Ectodermal cell (in vitro differentiated cells): ENCODE results near the gene ZNF74.
"Not testable (repeated sequence)": the region's sequence is repeated elsewhere in the genome, so short reads cannot be mapped to it uniquely, and the experiment has no call there.

Experiments used
- H3K27ac ChIP-seq: 2 replicates; pipeline ENCODE4 v1.7.0; 2013; ENCODE audit warnings: mild to moderate bottlenecking, low read depth, low read length; ENCODE audit not compliant: insufficient read depth, poor library complexity, severe bottlenecking
- H3K27me3 ChIP-seq: 2 replicates; pipeline ENCODE4 v1.7.0; 2013; ENCODE audit warnings: mild to moderate bottlenecking, low read length; ENCODE audit not compliant: insufficient read depth, control insufficient read depth, poor library complexity, severe bottlenecking
- H3K36me3 ChIP-seq: one replicate; pipeline ENCODE4 v1.7.0; 2013; ENCODE audit warnings: low read length; ENCODE audit not compliant: control insufficient read depth, insufficient read depth
- H3K4me1 ChIP-seq: one replicate; pipeline ENCODE4 v1.7.0; 2013; ENCODE audit warnings: low read length; ENCODE audit not compliant: control insufficient read depth, insufficient read depth
- H3K4me3 ChIP-seq: 2 replicates; pipeline ENCODE4 v1.7.0; 2013; ENCODE audit warnings: low read depth, low read length, control low read depth; ENCODE audit not compliant: insufficient read depth
- H3K9me3 ChIP-seq: 2 replicates; pipeline ENCODE4 v1.7.0; 2013; ENCODE audit warnings: mild to moderate bottlenecking, low read length, moderate library complexity; ENCODE audit not compliant: control insufficient read depth
- WGBS, 2 experiments: methylation state at CpG; one replicate each; pipeline ENCODE4 v1.1.7; 2013; ENCODE audit warnings: missing lambda C conversion rate in 2 of 2; 5-methylcytosine and 5-hydroxymethylcytosine counted together

ZNF74 gene

GRCh38 chr22:20376281-20376680 is 17.7 kb upstream of the ZNF74 start:
- H3K27ac ChIP-seq, H3K27me3 ChIP-seq, H3K36me3 ChIP-seq, H3K4me1 ChIP-seq, H3K9me3 ChIP-seq, H3K4me3 ChIP-seq: not testable (repeated sequence)
- 96 to 97% methylated on average over 7 to 8 of the region's 8 CpGs for WGBS, 2 experiments

- H3K4me1 ChIP-seq, H3K36me3 ChIP-seq, H3K27me3 ChIP-seq, H3K27ac ChIP-seq, H3K4me3 ChIP-seq, H3K9me3 ChIP-seq: not testable (repeated sequence)
- WGBS, 2 experiments = 93 to 96% methylated on average over 11 of the region's 11 CpGs
Observed at GRCh38 chr22:20376983-20377382, 17.0 kb upstream of the ZNF74 start.

GRCh38 chr22:20378110-20378509 is 15.8 kb upstream of the ZNF74 start:
- no peak overlapping the region for H3K4me3 ChIP-seq
- H3K27me3 ChIP-seq = no peaks in the 10 kb centered on the region
- no peak overlapping the region for H3K27ac ChIP-seq
- H3K4me1 ChIP-seq = no peaks in the 10 kb centered on the region
- H3K9me3 ChIP-seq = no peaks in the 10 kb centered on the region
- WGBS, 2 experiments = 92 to 96% methylated on average over 4 of the region's 4 CpGs
- H3K36me3 ChIP-seq = no peaks in the 10 kb centered on the region

- not testable (repeated sequence) for H3K27me3 ChIP-seq, H3K9me3 ChIP-seq, H3K4me1 ChIP-seq, H3K36me3 ChIP-seq, H3K4me3 ChIP-seq, H3K27ac ChIP-seq
- WGBS, 2 experiments = 92% methylated on average over 5 of the region's 5 CpGs
Observed at GRCh38 chr22:20378684-20379083, 15.3 kb upstream of the ZNF74 start.

DNA sequence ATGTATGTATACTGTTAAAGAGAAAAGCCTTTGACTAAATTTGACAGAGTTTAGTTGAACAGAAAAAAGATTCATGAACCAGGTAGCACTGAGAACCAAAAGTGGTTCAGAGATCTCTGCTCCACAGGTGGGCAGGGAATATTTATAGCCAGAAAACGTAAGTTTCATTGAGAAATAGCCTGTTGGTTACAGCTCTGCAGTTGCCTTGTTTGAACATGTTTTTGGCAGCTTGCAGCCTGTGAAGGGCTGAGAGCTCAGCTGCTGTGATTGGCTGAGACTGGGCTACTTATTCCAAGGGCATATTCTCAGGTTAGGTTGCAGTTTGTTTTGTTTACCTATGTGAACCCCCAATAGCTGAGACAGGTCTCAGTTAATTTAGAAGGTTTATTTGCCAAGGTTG is 13.5 kb upstream of the ZNF74 start:
- H3K4me3 ChIP-seq = no peak overlapping the region
- no peak overlapping the region for H3K27ac ChIP-seq
- 44 to 47% methylated on average over 1 of the region's 1 CpG for WGBS, 2 experiments

DNA sequence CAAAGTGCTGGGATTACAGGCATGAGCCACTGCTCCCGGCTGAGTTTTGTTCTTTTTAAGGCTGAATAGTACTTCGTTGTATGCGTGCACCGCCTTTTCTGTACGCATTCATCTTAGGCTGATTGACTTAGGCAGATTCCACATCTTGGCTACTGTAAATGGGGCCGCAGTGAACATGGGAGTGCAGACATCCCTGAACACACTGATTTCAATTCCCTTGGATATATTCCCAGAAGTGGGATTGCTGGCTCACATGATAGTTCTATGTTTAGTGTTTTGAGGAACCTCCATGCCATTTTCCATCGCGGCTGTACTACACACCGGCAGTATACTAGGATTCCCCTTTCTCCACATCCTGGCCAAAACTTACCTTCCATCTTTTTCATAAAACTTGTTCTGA is 10.4 kb upstream of the ZNF74 start:
- H3K27me3 ChIP-seq = no peaks in the 10 kb centered on the region
- H3K9me3 ChIP-seq = no peaks in the 10 kb centered on the region
- H3K27ac ChIP-seq = no peak overlapping the region
- no peaks in the 10 kb centered on the region for H3K36me3 ChIP-seq
- H3K4me3 ChIP-seq = no peak overlapping the region
- H3K4me1 ChIP-seq = no peaks in the 10 kb centered on the region
- WGBS, 2 experiments = 94 to 95% methylated on average over 9 of the region's 9 CpGs

More for the DNA sequence above, 13.5 kb upstream of the ZNF74 start:
- no peaks in the 10 kb centered on the region for H3K36me3 ChIP-seq
- H3K27me3 ChIP-seq = no peaks in the 10 kb centered on the region
- no peaks in the 10 kb centered on the region for H3K9me3 ChIP-seq
- H3K4me1 ChIP-seq = no peaks in the 10 kb centered on the region

GRCh38 chr22:20384171-20384570 is 9.8 kb upstream of the ZNF74 start:
- Histone ChIP-seq H3K27me3 (no peaks in the 10 kb centered on the region), H3K27ac (no peak overlapping the region), H3K9me3 (no peaks in the 10 kb centered on the region), H3K36me3 (no peaks in the 10 kb centered on the region), H3K4me1 (no peaks in the 10 kb centered on the region), H3K4me3 (no peak overlapping the region)
- 65 to 73% methylated on average over 2 of the region's 2 CpGs for WGBS, 2 experiments

- Histone ChIP-seq H3K27ac (no peak overlapping the region), H3K9me3 (no peaks in the 10 kb centered on the region), H3K4me3 (no peak overlapping the region), H3K4me1 (no peaks in the 10 kb centered on the region), H3K27me3 (no peaks in the 10 kb centered on the region), H3K36me3 (no peaks in the 10 kb centered on the region)
- WGBS, 2 experiments = 90 to 95% methylated on average over 6 of the region's 6 CpGs
Observed at GRCh38 chr22:20384865-20385264, 9.1 kb upstream of the ZNF74 start.

DNA sequence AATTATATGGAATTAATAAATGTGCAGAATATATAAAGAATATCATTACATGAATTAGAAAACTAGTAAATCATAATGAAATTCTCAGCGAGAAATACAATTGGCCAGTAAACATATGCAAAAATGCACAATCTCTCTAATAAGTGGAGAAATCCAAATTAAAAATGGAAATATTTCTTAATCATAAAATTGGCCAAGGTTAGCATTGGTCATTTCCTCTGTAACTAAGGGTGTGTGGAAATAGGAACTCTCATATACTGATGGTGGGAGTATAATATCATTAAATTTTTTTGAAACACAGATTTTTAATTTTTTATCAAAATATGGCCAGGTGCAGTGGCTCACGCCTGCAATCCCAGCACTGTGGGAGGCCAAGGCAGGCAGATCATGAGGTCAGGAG is 7.6 kb upstream of the ZNF74 start:
- H3K4me1 ChIP-seq = no peaks in the 10 kb centered on the region
- H3K27me3 ChIP-seq = no peaks in the 10 kb centered on the region
- H3K9me3 ChIP-seq = no peaks in the 10 kb centered on the region
- no peak overlapping the region for H3K27ac ChIP-seq
- H3K36me3 ChIP-seq = no peaks in the 10 kb centered on the region
- 92 to 95% methylated on average over 1 to 2 of the region's 2 CpGs for WGBS, 2 experiments
- no peak overlapping the region for H3K4me3 ChIP-seq

DNA sequence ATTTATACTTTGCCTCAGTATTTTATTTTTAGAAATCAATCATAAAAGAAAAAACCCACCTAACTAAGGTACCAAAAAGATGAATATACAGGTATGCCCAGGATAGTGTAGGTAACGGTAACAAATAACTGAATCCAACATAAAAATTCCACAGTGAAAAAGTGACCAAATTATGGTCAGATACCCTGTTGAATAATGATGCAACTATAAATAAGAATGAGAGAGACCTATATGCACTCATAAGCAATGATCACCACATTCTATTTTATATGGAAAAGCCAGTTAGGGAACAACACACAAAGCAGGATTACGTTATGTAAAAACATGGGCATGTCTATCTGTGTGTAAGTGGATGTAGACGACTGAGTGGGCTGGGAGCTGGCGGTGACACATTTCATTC is 7.0 kb upstream of the ZNF74 start:
- Histone ChIP-seq H3K27me3 (no peaks in the 10 kb centered on the region), H3K4me1 (no peaks in the 10 kb centered on the region), H3K36me3 (no peaks in the 10 kb centered on the region), H3K27ac (no peak overlapping the region), H3K4me3 (no peak overlapping the region), H3K9me3 (no peaks in the 10 kb centered on the region)
- 73 to 94% methylated on average over 2 to 4 of the region's 4 CpGs for WGBS, 2 experiments

DNA sequence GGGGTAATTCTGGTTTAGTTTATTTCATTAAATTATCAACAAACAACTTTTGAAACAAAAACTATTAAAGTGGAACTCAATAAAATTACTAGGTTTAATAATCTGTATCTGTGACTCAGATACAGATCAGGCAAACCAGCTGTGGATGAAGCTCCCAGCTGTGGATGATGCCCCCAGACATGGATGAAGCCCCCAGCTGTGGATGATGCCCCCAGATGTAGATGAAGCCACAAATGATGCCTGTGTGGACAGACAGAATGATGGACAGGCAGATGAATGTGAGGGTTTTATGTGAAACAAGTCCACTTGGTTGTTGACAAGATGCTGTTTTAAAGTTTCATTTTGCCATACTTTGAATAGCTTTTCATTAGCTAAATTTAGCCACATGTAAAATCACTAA is 5.8 kb upstream of the ZNF74 start:
- Histone ChIP-seq H3K4me3 (no peak overlapping the region), H3K27ac (no peak overlapping the region), H3K36me3 (no peaks in the 10 kb centered on the region), H3K27me3 (no peaks in the 10 kb centered on the region), H3K4me1 (no peaks in the 10 kb centered on the region), H3K9me3 (no peaks in the 10 kb centered on the region)
